GM21360 (cell line): Measurements from ENCODE around the gene CADPS.

Source experiments
- ATAC-seq: cut with Tn5 transposase; IDR thresholded peaks from one replicate; pipeline ENCODE4 v1.9.1; 2021; ENCODE audit warnings: mild to moderate bottlenecking, moderate library complexity; ENCODE audit not compliant: unreplicated experiment

The CADPS gene

GRCh38 chr3:62815981-62816380, 59.2 kb downstream of the CADPS start:
- no peak for ATAC-seq

- ATAC-seq, result no peak
These were observed 62.6 kb downstream of the CADPS start for GRCh38 chr3:62812631-62813030.

- no peak for ATAC-seq
These were observed 64.1 kb downstream of the CADPS start for GRCh38 chr3:62811119-62811518.

GRCh38 chr3:62809369-62809768, 65.8 kb downstream of the CADPS start:
- no peak for ATAC-seq

DNA sequence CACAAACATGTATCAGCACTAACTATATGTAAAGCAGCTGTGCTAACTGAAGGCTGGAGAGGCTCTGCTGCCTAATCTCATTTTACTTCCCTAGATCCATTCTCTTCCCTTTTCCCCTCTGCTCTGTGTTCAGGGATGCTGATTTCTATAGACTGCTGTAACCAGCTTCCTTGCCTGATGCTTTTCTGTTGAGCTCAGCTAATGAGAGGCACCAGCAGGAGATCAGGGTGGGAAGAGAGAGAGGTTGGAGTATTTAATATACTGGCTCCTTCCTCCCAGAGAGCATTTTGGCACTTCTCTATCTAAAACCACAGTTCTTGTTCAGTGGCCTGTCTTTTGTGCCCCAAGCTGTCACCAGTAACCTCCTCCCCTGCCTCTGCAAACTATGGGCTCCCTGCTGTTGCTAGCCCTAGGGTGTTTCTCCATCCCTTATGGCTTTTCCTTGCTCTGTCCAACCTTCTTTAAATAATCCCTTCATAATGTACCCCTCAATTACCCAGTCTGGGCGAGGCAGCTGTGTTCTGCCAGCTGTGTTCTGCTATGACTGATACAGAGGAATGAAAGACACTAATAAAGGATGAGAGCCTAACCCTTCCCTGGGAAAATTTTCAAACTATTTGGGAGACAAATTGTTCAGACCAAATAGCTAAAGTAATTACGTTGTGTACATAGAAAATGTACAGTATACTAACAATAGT, 69.5 kb downstream of the CADPS start:
- no peak for ATAC-seq

GRCh38 chr3:62805106-62805505, 70.1 kb downstream of the CADPS start:
- no peak for ATAC-seq

DNA sequence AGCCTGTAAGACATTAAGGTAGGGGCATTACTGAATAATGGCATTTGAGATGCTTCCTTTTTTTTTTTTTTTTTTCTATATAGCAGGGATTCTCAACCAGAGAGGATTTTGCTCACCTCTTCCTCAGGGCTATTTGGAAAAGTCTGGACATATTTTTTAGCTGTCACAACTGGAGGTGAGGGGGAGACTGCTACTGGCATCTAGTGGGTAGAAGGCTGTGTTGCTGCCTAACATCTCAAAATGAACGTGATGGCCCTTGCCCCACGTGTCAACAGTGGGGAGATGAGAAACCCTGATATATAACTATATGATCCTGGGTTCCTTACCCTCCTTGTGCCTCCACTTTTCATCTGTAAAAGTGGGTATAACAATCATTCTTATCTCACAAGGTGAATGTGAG, 71.9 kb downstream of the CADPS start:
- ATAC-seq, result no peak

GRCh38 chr3:62798000-62798399, 77.2 kb downstream of the CADPS start:
- no peak for ATAC-seq

DNA sequence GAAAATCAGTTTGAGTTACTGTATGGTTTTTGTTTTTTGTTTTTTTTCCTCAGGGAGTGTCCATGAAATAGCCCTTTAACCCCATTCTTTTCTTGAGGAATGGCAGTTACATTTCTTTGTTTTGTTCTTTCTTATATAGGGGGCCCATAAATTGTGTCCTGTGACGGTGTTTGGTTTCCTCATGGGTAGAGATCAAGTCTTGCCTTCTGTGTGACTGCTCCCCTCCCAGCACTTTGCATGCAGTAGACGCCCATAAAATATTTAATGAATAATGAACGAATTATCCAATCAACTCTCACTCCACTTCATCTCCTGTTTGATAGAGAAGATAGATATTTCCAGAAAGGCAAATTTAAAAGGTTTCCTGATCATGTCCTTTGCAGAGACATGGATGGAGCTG, 78.1 kb downstream of the CADPS start:
- ATAC-seq, result no peak

GRCh38 chr3:62795978-62796657, 79.1 kb downstream of the CADPS start:
- no peak for ATAC-seq

DNA sequence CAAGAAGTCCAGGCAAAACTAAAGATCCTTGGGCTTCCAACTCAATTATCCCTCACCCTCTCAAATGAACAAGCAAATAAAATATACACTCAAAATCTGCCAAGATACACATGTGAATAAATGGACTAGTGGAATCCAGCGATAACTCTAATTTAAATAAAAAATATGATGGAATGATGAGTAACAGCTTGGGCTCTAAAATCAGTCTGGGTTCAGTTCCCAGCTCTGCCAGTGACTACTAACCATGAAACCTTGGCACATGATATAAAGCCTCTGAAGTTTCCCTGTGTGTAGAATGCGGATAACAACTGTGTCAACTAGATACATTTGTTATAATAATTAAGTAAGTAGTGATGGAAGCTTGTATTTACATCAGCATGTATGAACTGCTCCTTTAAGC, 81.3 kb downstream of the CADPS start:
- ATAC-seq, result no peak

GRCh38 chr3:62785384-62785783, 89.8 kb downstream of the CADPS start:
- ATAC-seq, result no peak

GRCh38 chr3:62781121-62781520, 94.1 kb downstream of the CADPS start:
- no peak for ATAC-seq

DNA sequence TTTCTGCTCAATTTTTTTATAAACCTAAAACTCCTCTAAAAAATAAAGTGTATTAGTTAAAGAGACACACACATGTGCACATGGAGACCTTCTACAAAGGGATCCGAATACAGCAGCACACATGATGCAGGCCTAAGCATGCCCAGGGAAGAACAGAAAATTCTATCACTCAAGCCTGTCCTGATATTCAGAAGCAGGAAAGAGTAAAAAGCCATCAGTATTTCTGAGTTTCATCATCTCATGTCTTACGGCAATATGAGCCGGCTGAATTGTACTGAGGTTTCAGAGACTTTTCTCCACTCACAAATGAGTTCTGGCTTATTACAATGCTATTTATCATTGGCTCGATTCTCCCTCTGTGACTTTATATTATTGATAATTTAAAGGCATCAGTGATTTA, 97.5 kb downstream of the CADPS start:
- no peak for ATAC-seq

- no peak for ATAC-seq
These were observed 98.1 kb downstream of the CADPS start for GRCh38 chr3:62777130-62777529.

- ATAC-seq, result no peak
These were observed 101.0 kb downstream of the CADPS start for GRCh38 chr3:62774221-62774620.

- ATAC-seq, result no peak
These were observed 103.7 kb downstream of the CADPS start for GRCh38 chr3:62771331-62772072.

- ATAC-seq, result no peak
These were observed 106.3 kb downstream of the CADPS start for GRCh38 chr3:62768896-62769295.

DNA sequence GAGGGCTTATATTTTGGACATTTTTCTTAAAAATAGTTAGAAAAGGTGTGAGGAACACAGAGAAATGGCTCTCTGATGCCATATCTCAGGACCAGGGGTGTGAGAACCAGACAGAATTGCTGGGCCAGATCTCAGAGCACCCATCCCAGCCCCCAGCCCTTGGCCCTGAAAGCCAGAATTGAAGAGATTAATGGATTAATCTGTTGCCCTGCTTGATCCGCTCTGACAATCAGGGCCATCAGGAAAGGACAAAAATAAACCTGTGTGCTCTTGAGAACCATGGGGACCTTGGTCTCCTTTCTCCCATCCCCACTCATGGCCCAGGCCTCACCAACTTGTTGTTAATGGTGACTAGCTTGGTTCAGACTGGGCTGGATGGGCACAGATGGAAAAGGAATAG, 113.5 kb downstream of the CADPS start:
- no peak for ATAC-seq

- ATAC-seq, result no peak
These were observed 113.9 kb downstream of the CADPS start for GRCh38 chr3:62761311-62761710.

- no peak for ATAC-seq
These were observed 116.7 kb downstream of the CADPS start for GRCh38 chr3:62758296-62759066.
